ENCODE measurements around the gene HECA. TPM values are rescaled to one million over a fixed set of nuclear protein-coding genes. Genes with fewer than 3 reads are reported as not detected.
"Not testable (repeated sequence)": the region's sequence is repeated elsewhere in the genome, so short reads cannot be mapped to it uniquely, and the experiment has no call there.

Gene HECA, protein sequence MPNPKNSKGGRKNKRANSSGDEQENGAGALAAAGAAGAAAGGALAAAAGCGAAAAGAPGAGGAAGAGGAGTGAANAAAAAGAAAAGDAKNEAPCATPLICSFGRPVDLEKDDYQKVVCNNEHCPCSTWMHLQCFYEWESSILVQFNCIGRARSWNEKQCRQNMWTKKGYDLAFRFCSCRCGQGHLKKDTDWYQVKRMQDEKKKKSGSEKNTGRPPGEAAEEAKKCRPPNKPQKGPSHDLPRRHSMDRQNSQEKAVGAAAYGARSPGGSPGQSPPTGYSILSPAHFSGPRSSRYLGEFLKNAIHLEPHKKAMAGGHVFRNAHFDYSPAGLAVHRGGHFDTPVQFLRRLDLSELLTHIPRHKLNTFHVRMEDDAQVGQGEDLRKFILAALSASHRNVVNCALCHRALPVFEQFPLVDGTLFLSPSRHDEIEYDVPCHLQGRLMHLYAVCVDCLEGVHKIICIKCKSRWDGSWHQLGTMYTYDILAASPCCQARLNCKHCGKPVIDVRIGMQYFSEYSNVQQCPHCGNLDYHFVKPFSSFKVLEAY
- total RNA-seq, result 56.3 TPM

DNA sequence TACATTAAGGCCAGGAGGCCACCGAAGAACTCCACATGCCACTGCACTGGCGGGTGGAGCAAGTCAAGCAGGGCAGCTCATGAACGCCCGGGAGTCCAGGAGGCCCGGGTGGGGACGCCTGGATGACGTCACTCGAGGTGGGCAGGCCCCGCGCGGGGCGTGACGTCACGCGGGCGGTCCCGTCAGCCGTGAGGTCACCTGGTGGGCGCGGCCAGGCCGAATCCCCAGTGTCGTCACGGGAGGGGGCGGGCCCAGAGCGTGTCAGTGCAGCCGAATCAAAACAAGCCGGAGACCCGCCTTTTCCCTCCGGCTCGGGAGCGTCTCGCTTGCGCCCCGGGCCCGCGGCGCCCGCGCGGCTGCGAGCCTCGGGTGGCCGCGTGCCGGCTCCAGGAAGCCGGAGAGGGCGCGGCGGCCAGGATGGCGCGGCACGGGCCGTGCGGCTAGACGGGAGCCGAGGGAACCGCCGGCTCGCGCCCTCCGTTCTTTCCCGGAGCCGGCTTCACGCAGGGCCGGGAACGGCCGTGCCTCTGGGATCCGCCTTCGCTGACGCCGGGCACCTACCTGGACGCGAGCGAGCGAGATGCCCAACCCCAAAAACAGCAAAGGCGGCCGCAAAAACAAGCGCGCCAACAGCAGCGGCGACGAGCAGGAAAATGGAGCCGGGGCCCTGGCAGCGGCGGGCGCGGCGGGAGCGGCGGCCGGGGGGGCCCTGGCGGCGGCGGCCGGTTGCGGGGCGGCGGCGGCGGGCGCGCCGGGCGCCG is at the start of gene HECA:
Gene HECA (plus strand): TSS at position 264 of the 761 bp plus-strand sequence. CDS start 317 bp downstream, at position 581.
- FAIRE-seq (no peak), DNase-seq (ENCODE audit: low spot score in 2 of 2) (peak; percentile 91 to 97)

DNA sequence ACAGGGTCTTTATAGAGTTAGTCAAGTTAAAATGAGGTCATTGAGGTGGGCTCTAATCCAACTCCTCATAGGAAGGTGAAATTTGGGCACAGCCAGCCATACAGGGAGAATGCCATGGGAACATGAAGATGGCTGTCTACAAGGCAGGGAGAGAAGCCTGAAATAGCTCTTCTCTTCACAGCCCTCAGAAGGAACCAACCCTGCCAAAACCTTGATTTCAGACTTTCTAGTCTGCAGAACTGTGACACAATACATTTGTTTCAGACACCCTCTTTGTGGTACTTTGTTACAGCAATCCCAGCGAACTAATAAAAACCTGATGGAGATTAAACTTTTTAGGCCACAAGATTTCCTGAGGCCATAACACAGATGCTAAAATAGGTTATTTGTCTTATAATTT is 43.1 kb upstream of the HECA start:
- DNase-seq (ENCODE audit: low spot score in 2 of 2), result no peak
- no peak for FAIRE-seq

DNA sequence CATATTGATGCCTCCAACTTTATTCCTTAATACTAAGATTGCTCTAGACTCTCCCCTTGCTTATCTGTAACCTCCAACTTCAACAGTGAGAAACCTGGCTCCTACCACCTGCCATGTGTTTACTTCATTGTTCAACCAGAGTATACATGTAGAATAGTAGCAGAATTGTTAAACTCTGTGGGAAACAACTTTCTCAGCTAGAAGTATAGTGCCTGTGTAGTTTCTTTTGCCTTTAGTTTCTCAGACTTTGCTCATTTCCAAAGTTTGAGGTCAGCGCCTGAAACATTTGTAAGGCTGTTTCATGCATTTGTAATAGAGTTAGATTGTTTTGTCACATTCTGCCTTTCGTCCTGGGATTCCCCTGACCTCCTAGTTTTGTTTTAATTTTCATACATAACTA is 34.9 kb upstream of the HECA start:
- no peak for DNase-seq (ENCODE audit: low spot score in 2 of 2)
- FAIRE-seq, result no peak

DNA sequence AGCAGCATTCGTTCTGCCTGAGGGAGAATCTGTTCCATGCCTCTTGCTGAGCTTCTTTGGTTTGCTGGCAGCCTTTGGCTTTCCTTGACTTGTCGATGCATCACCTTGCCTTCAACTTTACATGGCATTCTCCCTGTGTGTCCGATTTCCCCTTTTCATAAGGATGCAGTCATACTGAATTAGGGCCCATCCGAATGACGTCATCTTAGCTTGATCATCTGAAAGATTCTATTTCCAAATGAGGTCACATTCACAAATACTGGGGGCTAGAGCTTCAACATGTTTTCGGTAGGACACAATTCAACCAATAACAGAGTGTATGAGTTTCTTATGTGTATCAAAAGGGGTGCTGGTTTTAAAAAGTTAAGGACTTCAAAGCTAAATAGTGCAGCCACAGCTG is 27.8 kb upstream of the HECA start:
- no peak for DNase-seq (ENCODE audit: low spot score in 2 of 2)
- no peak for FAIRE-seq

DNA sequence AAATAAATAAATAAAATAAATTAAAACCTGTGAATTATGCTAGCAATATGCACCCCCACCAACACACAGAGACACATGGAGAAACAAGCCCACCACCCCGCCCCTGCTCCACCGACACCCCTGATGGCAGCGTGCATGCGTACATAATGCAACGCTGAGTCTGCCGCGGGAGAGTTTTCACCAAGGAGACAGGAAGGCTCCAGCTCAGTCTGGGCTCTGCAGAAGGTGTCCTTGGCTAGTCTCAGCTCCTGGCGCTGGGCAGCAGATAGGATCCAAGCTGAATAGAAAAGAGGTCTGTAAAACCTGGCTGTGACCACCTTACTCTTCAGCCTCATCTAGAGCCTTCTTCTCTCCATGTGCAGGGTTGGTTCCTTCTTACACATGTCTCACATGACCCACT is 26.5 kb upstream of the HECA start:
- DNase-seq (ENCODE audit: low spot score in 2 of 2) (no peak), FAIRE-seq (no peak)

DNA sequence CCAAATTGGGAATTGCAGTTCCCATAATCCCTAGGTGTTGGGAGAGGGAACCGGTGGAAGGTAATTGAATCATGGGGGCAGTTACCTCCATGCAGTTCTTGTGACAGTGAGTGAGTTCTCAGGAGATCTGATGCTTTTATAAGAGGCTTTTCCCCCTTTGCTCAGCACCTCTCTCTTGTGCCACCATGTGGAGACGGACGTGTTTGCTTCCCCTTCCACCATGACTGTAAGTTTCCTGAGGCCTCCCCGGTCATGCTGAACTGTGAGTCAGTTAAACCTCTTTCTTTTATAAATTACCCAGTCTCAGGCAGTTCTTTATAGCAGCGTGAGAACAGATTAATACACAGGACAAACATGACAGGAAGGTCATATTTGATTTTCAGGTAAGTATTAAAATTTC is 25.3 kb upstream of the HECA start:
- DNase-seq (ENCODE audit: low spot score in 2 of 2), result no peak

DNA sequence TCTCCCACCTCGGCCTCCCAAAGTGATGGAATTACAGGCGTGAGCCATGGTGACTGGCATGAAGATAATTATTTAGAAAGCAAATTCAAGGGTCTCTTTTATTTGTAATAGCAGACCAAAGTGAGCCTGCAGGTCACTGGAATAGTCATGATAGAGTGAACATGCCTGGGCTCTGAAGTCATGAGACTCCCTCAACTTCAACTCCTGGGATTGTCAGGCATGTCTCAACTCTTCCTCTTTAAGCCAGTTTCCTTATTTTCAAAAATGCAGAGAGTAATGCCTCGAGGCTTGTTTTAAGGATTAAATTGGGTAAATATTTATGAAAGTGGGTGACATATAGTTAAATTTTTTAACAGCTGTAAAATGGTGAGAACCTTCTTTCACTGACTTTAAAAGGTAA is 22.7 kb upstream of the HECA start:
- DNase-seq (ENCODE audit: low spot score in 2 of 2) (no peak), FAIRE-seq (no peak)

More for the DNA sequence above, 25.3 kb upstream of the HECA start:
- FAIRE-seq, result no peak

DNA sequence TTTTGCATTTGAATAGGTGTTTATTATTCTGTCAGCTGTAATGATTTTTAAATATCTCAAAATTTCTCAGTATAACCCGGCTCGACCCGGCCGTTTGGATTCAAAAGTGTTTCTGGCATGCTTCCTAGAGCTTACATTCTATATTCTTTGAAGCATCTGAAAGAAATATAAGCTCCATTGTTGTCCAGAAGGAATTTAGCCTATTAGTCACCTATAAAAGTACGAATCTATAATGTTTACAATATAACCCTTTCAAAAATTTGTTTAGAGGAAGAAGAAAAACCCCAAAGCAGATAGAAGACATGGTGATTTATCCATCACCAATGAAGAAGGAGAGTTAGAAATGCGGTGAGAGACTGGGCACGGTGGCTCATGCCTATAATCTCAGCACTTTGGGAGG is 22.3 kb upstream of the HECA start:
- FAIRE-seq, result no peak

DNA sequence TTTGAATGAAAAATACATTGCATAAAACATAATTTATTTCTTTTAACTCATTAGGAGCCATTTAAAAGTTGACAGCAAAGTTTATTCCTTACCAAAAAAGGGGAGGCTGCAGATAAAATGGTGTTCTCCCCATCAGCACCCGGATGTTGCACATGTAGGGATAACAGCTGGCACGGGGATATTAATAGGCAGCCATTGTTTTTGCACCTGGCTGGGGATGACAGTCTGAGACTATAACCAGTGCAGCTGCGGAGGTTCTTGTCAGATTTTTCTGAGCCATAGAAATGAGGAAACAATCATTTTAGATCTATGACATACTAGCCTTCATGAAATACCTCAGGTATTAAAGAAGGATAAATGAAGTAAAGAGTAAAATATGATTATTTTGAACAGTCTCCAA is 20.1 kb upstream of the HECA start:
- DNase-seq (ENCODE audit: low spot score in 2 of 2), result no peak

More for the DNA sequence above, 22.3 kb upstream of the HECA start:
- no peak for DNase-seq (ENCODE audit: low spot score in 2 of 2)

DNA sequence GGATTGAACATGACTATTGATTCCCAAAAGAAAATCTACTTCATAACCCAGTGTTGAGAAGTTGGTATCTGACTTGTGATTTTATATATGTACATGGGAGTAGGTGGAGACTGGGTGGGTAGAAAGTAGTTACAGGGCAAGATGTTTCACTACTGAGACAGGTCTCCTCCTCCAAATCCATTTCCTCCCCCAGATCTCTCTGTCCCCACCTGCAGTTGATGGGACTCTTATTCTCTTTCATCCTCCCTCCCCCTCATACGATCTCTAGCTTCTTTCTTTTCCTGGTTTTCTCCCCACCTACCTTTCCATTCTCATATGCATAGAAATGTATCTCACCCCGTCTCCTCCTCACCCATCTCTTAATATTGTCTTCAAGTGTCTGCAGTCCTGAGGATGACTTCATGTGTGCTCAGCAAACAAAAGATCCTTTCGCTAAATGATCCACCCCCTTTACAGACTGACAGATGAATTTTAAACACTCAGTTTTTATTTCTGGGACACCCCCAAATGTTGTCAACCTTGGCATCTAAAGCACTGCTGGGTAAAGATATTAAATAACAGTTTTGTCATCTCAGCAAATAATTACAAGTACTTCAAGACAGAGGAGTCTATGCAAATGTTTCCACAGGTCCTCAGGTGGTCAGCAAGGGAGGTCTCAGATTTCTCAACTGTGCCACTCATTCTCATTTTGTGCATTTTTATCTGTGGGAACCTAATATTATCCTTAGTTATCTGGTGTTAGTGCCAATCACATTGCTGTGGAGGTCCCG is 18.7 kb upstream of the HECA start:
- FAIRE-seq (no peak), DNase-seq (ENCODE audit: low spot score in 2 of 2) (no peak)

More for the DNA sequence above, 20.1 kb upstream of the HECA start:
- FAIRE-seq, result no peak

DNA sequence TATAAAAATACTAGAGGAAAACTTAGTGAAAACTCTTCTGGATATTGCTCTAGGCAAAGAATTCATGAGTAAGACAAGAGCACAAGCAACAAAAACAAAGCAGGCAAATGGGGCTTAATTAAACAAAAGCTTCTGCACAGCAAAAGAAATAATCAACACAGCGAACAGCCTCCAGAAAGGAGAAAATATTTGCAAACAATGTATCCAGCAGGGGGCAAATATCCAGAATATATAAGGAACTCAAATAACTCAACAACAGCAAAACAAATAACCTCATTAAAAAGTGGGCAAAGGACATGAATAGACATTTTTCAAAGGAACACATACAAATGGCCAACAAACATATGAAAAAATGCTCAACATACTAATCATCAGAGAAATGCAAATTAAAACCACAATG is 17.1 kb upstream of the HECA start:
- FAIRE-seq, result no peak

DNA sequence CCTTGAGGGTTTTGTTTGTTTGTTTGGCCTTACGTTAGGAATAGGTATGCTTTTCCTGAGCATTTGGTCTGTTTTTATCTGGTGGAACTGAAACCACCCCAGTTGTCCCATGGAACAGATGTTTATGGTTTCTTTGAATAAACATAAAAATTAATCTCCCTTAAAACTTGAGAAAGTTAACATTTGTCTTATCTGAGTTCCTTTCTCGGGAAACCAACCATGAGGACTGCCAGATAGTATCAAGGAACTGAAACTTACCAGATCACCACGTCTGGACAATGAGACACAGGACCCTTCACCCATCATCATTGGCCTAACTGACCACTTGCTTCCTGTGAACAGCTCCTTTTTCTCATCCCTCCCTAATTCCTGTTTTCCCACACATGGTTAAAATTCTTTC is 15.3 kb upstream of the HECA start:
- FAIRE-seq, result no peak
- DNase-seq (ENCODE audit: low spot score in 2 of 2), result no peak

More for the DNA sequence above, 17.1 kb upstream of the HECA start:
- no peak for DNase-seq (ENCODE audit: low spot score in 2 of 2)

DNA sequence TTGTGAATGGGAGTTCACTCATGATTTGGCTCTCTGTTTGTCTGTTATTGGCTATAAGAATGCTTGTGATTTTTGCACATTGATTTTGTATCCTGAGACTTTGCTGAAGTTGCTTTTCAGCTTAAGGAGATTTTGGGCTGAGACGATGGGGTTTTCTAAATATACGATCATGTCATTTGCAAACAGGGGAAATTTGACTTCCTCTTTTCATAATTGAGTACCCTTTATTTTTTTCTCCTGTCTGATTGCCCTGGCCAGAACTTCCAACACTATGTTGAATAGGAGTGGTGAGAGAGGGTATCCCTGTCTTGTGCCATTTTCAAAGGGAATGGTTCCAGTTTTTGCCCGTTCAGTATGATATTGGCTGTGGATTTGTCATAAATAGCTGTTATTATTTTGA is 12.1 kb upstream of the HECA start:
- not testable (repeated sequence) for FAIRE-seq; DNase-seq (ENCODE audit: low spot score in 2 of 2)

DNA sequence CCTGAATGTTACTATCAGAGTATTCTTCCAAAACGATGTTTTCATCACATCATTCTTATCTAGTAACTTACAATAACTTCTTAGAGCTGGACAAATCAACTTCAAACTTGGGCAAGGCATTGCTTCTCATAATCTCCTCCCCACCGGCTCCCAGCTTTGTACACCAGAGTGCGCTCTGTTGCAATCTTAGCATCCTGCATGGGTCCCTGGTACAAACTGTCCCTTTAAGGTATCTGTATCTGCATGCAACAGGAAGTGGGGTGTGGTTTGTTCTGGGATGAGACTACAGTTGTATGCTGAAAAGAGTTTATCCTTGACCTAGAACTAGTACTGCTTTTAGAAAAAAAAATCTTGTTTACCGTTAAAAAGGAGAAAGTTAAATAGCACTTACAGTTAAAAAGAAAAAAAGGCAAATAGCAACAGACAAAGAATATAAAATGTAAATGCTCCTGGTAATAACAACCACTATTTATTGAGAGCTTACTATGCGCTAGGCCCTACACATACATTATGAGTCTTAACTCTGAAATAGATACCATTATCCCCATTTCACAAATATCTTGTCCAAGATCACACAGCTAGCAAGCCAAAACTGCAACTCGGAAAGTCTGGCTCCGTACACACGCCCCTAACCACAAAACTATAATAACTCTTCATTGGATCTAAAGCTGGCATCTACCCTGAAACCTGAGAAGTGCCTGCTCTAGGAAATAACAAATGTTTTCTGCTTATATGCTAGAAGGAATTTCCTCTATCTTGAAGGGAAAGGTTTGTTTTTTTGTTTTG is 9.8 kb upstream of the HECA start:
- FAIRE-seq (no peak), DNase-seq (ENCODE audit: low spot score in 2 of 2) (no peak)

DNA sequence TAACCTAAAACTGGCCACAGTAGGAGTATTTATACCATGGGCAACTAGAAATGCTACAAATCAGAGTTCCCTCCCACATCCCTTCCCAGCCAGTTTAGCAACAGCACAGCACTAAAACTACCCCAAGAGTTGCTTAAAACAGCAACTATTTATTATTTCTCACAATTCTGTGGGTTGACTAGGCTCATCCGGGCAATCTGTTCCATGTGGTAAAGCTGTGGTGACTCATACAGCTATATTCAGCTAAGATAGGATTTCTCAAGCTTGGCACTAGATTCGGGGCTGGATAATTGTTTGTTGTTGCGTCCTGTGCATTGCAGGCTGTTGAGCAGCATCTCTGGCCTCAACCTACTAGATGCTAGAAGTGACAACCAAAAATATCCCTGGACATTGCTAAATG is 8.6 kb upstream of the HECA start:
- FAIRE-seq, result no peak
- DNase-seq (ENCODE audit: low spot score in 2 of 2), result no peak

DNA sequence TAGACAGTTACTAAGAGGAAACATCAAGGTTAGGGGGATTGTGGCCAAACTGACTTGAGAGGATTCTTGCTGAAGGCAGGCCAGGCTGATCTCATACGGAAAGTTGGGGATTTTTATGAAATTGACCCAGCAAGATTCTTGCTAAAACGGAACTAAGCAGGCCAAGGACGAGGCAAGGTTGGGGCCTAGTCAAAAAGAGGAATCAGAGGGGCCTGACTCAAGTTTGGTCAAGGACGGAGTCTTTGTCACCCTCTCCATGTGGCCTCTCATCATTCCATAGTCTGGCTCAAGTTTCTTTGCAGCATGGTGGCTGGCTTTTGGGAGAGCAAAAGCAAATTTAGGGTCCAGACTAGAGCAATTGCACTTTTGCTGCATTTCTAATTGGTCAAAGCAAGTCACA is 7.9 kb upstream of the HECA start:
- no peak for DNase-seq (ENCODE audit: low spot score in 2 of 2)
- FAIRE-seq, result no peak

DNA sequence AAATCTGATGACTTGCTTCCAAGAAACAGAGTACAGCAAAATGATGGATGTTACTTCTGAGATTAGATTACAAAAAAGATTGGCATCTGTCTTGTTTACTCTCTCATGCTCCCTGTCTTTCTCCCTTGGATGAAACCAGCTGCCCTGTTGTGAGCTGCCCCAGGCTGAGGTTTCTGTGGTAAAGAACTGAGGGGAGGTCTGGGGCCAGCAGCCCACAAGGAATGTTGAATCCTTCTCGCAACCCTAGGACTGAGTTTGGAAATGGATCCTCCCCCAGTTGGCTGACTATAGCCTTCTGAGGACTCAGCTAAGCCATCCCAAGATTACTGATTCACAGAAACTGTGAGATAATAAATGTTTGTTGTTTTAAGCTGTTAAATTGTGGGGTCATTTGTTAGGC is 5.6 kb upstream of the HECA start:
- DNase-seq (ENCODE audit: low spot score in 2 of 2), result no peak
- FAIRE-seq, result no peak

DNA sequence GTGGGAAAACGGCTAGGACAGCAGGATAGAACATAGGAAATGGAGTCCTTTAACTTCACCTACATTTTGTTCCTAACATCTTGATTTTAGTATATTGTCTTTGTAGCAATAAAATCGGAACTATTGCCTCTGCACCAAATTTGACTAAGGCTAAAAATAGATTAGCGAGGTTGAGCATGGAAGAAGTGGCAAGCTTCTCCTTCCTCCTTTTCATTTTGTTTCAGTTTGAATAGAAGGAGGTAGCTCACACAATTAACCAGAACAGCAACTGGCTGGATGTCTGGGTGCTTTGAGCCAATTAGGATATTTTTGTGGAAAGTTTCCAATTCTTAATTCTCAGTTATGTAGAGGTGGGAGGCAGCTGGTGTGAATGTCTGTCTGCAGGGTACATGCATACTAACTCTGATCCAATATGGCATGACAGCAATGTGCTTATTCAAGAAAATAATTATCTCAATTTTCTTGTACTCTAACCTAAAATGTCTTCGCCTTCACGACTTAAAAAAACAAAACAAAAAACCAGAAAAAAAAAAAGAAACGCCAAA is 3.1 kb upstream of the HECA start:
- FAIRE-seq (no peak), DNase-seq (ENCODE audit: low spot score in 2 of 2) (no peak)

DNA sequence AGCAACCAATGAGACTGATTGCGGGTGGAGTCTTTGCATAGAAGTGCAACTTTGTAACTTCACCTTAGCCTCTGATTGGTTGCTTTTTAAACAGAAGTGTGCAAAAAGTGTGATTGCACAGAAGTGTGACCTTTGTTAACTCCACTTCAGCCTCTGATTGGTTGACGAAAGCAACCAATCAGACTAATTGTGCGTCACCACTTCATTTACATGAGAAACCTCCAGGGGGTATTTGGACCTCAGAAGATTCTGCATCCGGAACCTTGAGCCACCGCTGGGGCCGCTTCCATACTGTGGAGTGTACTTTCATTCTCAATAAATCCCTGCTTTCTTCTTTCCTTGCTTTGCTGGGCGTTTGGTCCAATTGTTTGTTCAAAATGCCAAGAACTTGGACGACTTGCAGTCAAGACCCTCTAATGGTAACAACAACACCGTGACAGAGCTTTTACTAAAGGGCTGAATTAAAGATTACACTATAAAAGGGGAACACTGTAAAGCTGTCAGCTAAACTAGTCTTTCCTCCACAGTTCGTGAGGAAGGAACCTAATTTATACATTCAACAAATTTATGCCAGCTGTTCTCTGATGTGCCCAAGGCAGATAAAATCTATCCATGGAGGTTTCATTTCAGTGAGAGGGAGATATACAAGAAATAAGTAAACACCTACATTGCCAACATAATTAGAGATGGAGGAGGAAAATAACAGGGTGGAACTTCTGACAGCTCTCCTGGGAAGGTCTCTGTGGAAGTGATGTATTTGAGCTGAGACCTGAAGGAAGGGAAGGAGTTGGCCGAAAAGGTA is 1.4 kb upstream of the HECA start:
- FAIRE-seq, result no peak

More for the DNA sequence above, 1.4 kb upstream of the HECA start:
- DNase-seq (ENCODE audit: low spot score in 2 of 2), result no peak
